GM19239 (cell line): ENCODE measurements around the gene FAM72D.
"Not testable (repeated sequence)": the region's sequence is repeated elsewhere in the genome, so short reads cannot be mapped to it uniquely, and the experiment has no call there.

Experiments used
- DNase-seq: peaks from one replicate; pipeline ENCODE4 v3.0.0; 2011; ENCODE audit warnings: low spot score; ENCODE audit not compliant: insufficient read length
- FAIRE-seq: peaks from 2 replicates; lab custom pipeline; 2011; peaks lifted over from hg19 to GRCh38; lab: Jason Lieb, UNC

The FAM72D gene

GRCh38 chr1:145140549-145140948 lies 44.8 kb downstream of the FAM72D start:
- FAIRE-seq, DNase-seq: not testable (repeated sequence)

GRCh38 chr1:145144264-145144913 lies 48.6 kb downstream of the FAM72D start:
- FAIRE-seq, DNase-seq: not testable (repeated sequence)

- DNase-seq, FAIRE-seq: not testable (repeated sequence)
Measured at GRCh38 chr1:145146308-145146707, 50.5 kb downstream of the FAM72D start.

DNA sequence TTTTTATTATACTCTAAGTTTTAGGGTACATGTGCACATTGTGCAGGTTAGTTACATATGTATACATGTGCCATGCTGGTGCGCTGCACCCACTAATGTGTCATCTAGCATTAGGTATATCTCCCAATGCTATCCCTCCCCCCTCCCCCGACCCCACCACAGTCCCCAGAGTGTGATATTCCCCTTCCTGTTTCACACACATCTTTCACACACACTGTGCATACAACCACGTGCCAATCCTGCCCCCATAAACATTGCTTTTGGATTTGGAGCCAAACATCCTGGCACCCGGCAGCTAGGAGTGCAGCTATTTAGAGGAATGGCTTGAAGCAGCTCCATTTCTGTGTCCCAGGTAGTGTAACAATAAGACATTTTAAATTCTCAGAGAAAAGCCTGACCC lies 51.4 kb downstream of the FAM72D start:
- FAIRE-seq = not testable (repeated sequence)

GRCh38 chr1:145155421-145155820 lies 59.6 kb downstream of the FAM72D start:
- not testable (repeated sequence) for DNase-seq, FAIRE-seq

More for the DNA sequence above, 51.4 kb downstream of the FAM72D start:
- DNase-seq = not testable (repeated sequence)

GRCh38 chr1:145155873-145156272 lies 60.1 kb downstream of the FAM72D start:
- FAIRE-seq, DNase-seq: not testable (repeated sequence)

- DNase-seq, FAIRE-seq: not testable (repeated sequence)
Measured at GRCh38 chr1:145156891-145157610, 61.3 kb downstream of the FAM72D start.

DNA sequence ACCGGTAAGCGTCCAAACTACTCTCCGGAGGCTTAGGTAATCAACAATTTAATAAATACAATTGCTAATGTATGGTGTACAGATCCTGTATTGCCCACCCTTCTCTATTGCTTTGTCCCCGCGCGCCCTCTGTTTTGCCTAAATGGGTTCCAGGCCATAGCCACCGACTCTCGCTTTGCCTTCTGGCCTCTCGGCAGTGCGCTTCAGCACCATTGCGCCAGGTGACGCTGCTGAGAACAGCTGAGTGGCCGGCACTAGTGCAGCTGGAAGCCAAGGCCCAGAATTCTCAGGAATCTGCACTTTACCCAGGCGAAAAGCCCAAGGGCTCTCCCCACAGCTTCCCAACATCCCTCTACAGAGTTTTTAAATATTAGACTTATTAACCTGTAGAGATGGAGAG lies 61.9 kb downstream of the FAM72D start:
- not testable (repeated sequence) for DNase-seq, FAIRE-seq

GRCh38 chr1:145161046-145161752 lies 65.4 kb downstream of the FAM72D start:
- not testable (repeated sequence) for FAIRE-seq, DNase-seq
